B cell (primary cell): ENCODE measurements around the gene RDH8. TPM values are rescaled to one million over a fixed set of nuclear protein-coding genes. Genes with fewer than 3 reads are reported as not detected.

ENCODE experiments used
- ATAC-seq: fragments of 200-7000 bp; cut with Tn5 transposase; one replicate; pipeline ENCODE4 v1.10.0; 2021; ENCODE audit warnings: low read depth, mild to moderate bottlenecking, moderate number of reproducible peaks, moderate library complexity
- CTCF ChIA-PET: fragments of 350-600 bp; sonication (Branson Sonifier 250); formaldehyde crosslinking; loops from one replicate; lab custom pipeline; 2021; ENCODE audit warnings: antibody characterized with exemption, inconsistent platforms; lab: Charles Lee
- POLR2A ChIA-PET: fragments of 350-600 bp; sonication (Branson Sonifier 250); formaldehyde crosslinking; loops from one replicate; lab custom pipeline; 2021; ENCODE audit warnings: antibody characterized with exemption; lab: Charles Lee
- DNase-seq: peaks from one replicate; pipeline ENCODE4 v3.0.0; 2013
- H2AFZ ChIP-seq: 2 replicates; pipeline ENCODE4 v1.6.1; 2012; ENCODE audit warnings: mild to moderate bottlenecking, low read depth, low read length; ENCODE audit not compliant: insufficient read depth, poor library complexity, severe bottlenecking
- H3K27ac ChIP-seq, 2 donors: 1 replicate in 1 of 2; 2 replicates in 1 of 2; pipeline ENCODE4 v1.5.1; 2012 to 2013; ENCODE audit warnings: low read length in 2 of 2, mild to moderate bottlenecking in 2 of 2, moderate library complexity in 1 of 2
- H3K27me3 ChIP-seq, 4 experiments: fragments of 200-600 bp in 1 of 4; sonication (generic) in 1 of 4; replicated peaks in 1 of 4; 1 replicate in 2 of 4; 2 replicates in 2 of 4; pipeline versions ENCODE4 v1.6.1 to v1.7.0; 2013 to 2016; ENCODE audit warnings: low read length in 3 of 4, mild to moderate bottlenecking in 2 of 4, mixed read lengths in 1 of 4, moderate library complexity in 1 of 4; ENCODE audit not compliant: insufficient read depth in 4 of 4, control insufficient read depth in 3 of 4; ENCODE audit errors: control extremely low read depth in 1 of 4
- H3K36me3 ChIP-seq, 2 experiments: replicated peaks in 1 of 2; 1 replicate in 1 of 2; 2 replicates in 1 of 2; pipeline versions ENCODE4 v1.6.1 to v1.7.1; 2013; ENCODE audit warnings: low read length in 1 of 2; ENCODE audit not compliant: insufficient read depth in 2 of 2, control insufficient read depth in 1 of 2; ENCODE audit errors: control extremely low read depth in 1 of 2, extremely low read depth in 1 of 2
- H3K4me1 ChIP-seq, 2 donors: fragments of 200-600 bp in 1 of 2; sonication (generic) in 1 of 2; 1 replicate in 1 of 2; 2 replicates in 1 of 2; pipeline versions ENCODE4 v1.5.1 to v1.6.1; 2013 to 2017; ENCODE audit warnings: low read length in 2 of 2; ENCODE audit not compliant: control insufficient read depth in 2 of 2, insufficient read depth in 2 of 2
- H3K4me2 ChIP-seq: replicated peaks from 2 replicates; pipeline ENCODE3; 2012; ENCODE audit warnings: mild to moderate bottlenecking, low read depth, low read length; ENCODE audit not compliant: poor library complexity, severe bottlenecking
- H3K4me3 ChIP-seq, 5 experiments: fragments of 200-600 bp in 1 of 5; sonication (generic) in 1 of 5; 1 replicate in 3 of 5; 2 replicates in 2 of 5; pipeline versions ENCODE4 v1.5.1 to v1.7.0; 2011 to 2016; ENCODE audit warnings: low read length in 4 of 5, mild to moderate bottlenecking in 4 of 5, low read depth in 2 of 5, control low read depth in 1 of 5, moderate library complexity in 1 of 5; ENCODE audit not compliant: insufficient read depth in 1 of 5; ENCODE audit errors: control extremely low read depth in 1 of 5, extremely low read depth in 1 of 5
- H3K79me2 ChIP-seq: fragments of 200-600 bp; sonication (generic); one replicate; pipeline ENCODE4 v1.6.0; 2016; ENCODE audit warnings: low read length; ENCODE audit not compliant: control insufficient read depth, insufficient read depth
- H3K9ac ChIP-seq: fragments of 200-600 bp; sonication (generic); 2 replicates; pipeline ENCODE4 v1.6.1; 2017; ENCODE audit warnings: mild to moderate bottlenecking, low read length, moderate library complexity
- H3K9me3 ChIP-seq, 3 donors: one replicate each; pipeline versions ENCODE4 v1.6.1 to v1.7.1; 2013; ENCODE audit warnings: low read length in 2 of 3; ENCODE audit not compliant: control insufficient read depth in 2 of 3, insufficient read depth in 1 of 3; ENCODE audit errors: control extremely low read depth in 1 of 3
- H4K20me1 ChIP-seq: 2 replicates; pipeline ENCODE4 v1.6.0; 2012; ENCODE audit warnings: mild to moderate bottlenecking, low read length; ENCODE audit not compliant: insufficient read depth, control insufficient read depth, poor library complexity, severe bottlenecking
- H3K27ac Mint-ChIP-seq: one replicate; pipeline ENCODE4 v1.8.0; 2021; ENCODE audit warnings: mixed read lengths
- H3K27me3 Mint-ChIP-seq: one replicate; pipeline ENCODE4 v1.8.0; 2021; ENCODE audit warnings: mixed read lengths
- H3K4me1 Mint-ChIP-seq: one replicate; pipeline ENCODE4 v1.8.0; 2021; ENCODE audit warnings: mixed read lengths
- H3K4me3 Mint-ChIP-seq: one replicate; pipeline ENCODE4 v1.8.0; 2021; ENCODE audit warnings: mixed read lengths
- H3K9me3 Mint-ChIP-seq: one replicate; pipeline ENCODE4 v1.8.0; 2022; ENCODE audit warnings: mixed read lengths; ENCODE audit not compliant: insufficient read depth
- EZH2 ChIP-seq: IDR thresholded peaks from 2 replicates; pipeline ENCODE4 v1.6.1; 2012; ENCODE audit warnings: borderline replicate concordance, low read depth, mild to moderate bottlenecking, moderate library complexity, low read length; ENCODE audit not compliant: insufficient read depth, poor library complexity, severe bottlenecking
- WGBS: methylation state at CpG from one replicate; pipeline ENCODE4 v1.1.5; 2013; ENCODE audit warnings: missing lambda C conversion rate; ENCODE audit not compliant: insufficient coverage; 5-methylcytosine and 5-hydroxymethylcytosine counted together
- intact Hi-C: fragments of 100-400 bp; cut with micrococcal nuclease; formaldehyde crosslinking; loops from one replicate; pipeline ENCODE4 v1.10.0; 2022
- polyA plus RNA-seq: library from polyadenylated mRNA; depleted of rRNA; stranded (reverse); fragments of >200 nt; gene quantifications from 2 replicates; pipeline ENCODE4 v1.2.3, GENCODE V29; 2012
- total RNA-seq, 2 donors: library from RNA; stranded (reverse); fragments of 120-200 nt in 1 of 2; gene quantifications; 1 replicate in 1 of 2; 2 replicates in 1 of 2; pipeline versions ENCODE4 v1.2.3 to v1.2.4, GENCODE V29; 2013 to 2022
- TF ChIP-seq, protein P1 (sequence below): fragments of 200-600 bp; IDR thresholded peaks from one replicate; pipeline ENCODE4 v1.8.0; 2022; ENCODE audit warnings: antibody characterized with exemption, mild to moderate bottlenecking

Gene RDH8
- total and polyA plus RNA-seq, 2 donors (not counting 1 experiment from before 2014, with no cell fraction given), result not detected

DNA sequence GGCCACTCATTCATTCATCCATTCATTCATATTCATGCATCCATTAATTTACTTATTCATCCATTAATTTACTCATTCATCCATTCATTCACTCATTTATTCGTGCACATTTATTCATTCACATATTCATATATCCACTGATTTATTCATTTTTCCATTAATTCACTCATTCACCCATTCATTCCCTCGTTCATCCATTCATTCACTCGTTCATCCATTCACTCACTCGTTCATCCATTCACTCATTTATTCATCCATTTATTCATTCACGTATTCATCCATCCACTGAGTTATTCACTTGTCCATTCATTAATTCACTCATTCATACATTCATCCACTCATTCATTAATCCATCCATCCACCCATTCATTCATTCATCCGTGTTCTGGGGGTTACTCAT lies 41.2 kb upstream of the RDH8 start:
- H3K9me3 Mint-ChIP-seq, result no peaks in the 10 kb centered on the region

DNA sequence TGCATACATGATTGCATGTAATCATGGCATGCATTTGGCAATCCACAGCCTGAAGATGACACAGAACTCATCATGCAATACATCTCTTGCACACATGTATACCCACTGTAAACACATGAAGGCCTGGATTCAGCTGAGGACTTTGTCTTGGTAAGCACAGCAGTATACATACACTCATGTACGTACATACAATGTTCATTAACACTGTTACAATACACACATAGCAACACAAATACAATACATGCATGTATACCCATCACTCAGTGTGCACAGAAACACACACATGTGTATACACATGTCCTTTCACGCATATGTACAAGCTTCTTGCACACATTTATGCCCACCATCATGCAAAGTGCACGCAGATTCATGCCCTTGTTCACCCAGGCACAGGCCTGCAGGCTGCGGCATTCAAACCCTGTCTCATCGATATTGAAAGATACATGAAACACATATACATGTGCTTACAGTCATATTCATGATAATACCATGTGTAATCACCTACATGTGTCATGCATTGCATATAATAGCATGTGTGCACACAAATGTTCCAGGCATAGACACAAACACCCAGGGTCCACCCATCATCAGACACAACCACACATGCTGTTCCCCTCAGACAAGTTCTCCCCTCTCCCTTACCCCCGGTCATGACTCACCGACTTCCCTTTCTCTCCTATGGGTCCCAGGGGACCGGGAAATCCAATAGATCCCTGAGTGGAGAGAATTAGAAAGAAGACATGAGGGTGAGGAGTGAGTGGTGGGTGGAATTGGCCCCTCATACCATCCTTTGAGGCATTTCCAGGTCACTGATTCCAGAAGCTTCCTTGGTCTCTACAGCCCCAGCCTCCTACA lies 31.6 kb upstream of the RDH8 start:
- ATAC-seq, result no peak
- ChIA-PET POLR2A (no interaction called here), CTCF (no interaction called here)
- TF ChIP-seq, protein P1, sequence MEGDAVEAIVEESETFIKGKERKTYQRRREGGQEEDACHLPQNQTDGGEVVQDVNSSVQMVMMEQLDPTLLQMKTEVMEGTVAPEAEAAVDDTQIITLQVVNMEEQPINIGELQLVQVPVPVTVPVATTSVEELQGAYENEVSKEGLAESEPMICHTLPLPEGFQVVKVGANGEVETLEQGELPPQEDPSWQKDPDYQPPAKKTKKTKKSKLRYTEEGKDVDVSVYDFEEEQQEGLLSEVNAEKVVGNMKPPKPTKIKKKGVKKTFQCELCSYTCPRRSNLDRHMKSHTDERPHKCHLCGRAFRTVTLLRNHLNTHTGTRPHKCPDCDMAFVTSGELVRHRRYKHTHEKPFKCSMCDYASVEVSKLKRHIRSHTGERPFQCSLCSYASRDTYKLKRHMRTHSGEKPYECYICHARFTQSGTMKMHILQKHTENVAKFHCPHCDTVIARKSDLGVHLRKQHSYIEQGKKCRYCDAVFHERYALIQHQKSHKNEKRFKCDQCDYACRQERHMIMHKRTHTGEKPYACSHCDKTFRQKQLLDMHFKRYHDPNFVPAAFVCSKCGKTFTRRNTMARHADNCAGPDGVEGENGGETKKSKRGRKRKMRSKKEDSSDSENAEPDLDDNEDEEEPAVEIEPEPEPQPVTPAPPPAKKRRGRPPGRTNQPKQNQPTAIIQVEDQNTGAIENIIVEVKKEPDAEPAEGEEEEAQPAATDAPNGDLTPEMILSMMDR, result no peak
- TF ChIP-seq EZH2, result no peak
- Histone ChIP-seq H3K9me3 (peaks cover 0 to 8% (median 0%) of the 10 kb centered on the region in 3 donors), H2AFZ (no peak overlapping the region), H3K4me3 (no peak overlapping the region), H3K27ac (no peak overlapping the region), H3K27me3 (peaks cover 0 to 16% (median 1%) of the 10 kb centered on the region in 4 experiments), H3K36me3 (no peaks in the 10 kb centered on the region), H3K79me2 (no peaks in the 10 kb centered on the region), H3K4me2 (no peak overlapping the region), H4K20me1 (no peaks in the 10 kb centered on the region), H3K4me1 (no peaks in the 10 kb centered on the region), H3K9ac (no peak overlapping the region)
- no peak for DNase-seq
- Mint-ChIP-seq H3K4me3 (no peak overlapping the region), H3K4me1 (no peaks in the 10 kb centered on the region), H3K27me3 (peaks cover 28% of the 10 kb centered on the region), H3K27ac (no peak overlapping the region), H3K9me3 (peaks cover 2% of the 10 kb centered on the region)
- intact Hi-C loops, result no loop called here
- 92% methylated on average over 3 of the region's 8 CpGs for WGBS

More for the DNA sequence above, 41.2 kb upstream of the RDH8 start:
- no peak overlapping the region for H2AFZ ChIP-seq
- H3K4me3 ChIP-seq, result no peak overlapping the region
- H4K20me1 ChIP-seq, result no peaks in the 10 kb centered on the region
- ATAC-seq (no peak), DNase-seq (no peak)
- CTCF ChIA-PET, result no interaction called here
- H3K27me3 ChIP-seq, result peaks cover 0 to 28% (median 5%) of the 10 kb centered on the region in 4 experiments
- H3K36me3 ChIP-seq, result no peaks in the 10 kb centered on the region
- H3K4me1 ChIP-seq, result no peaks in the 10 kb centered on the region
- no peak overlapping the region for H3K27ac ChIP-seq
- Mint-ChIP-seq H3K4me3 (no peak overlapping the region), H3K27ac (no peak overlapping the region), H3K27me3 (peaks cover 19% of the 10 kb centered on the region), H3K4me1 (no peaks in the 10 kb centered on the region)
- TF ChIP-seq EZH2, result no peak
- TF ChIP-seq, protein P1, result no peak
- no peak overlapping the region for H3K4me2 ChIP-seq
- intact Hi-C loops, result no loop called here
- 90% methylated on average over 3 of the region's 6 CpGs for WGBS
- POLR2A ChIA-PET, result no interaction called here
- H3K9me3 ChIP-seq, result peaks cover 0 to 4% (median 0%) of the 10 kb centered on the region in 3 donors
- H3K79me2 ChIP-seq, result no peaks in the 10 kb centered on the region
- H3K9ac ChIP-seq, result no peak overlapping the region
